Neural crest cell (in vitro differentiated cells): Measurements from ENCODE around the gene SRRM3. TPM values are rescaled to one million over a fixed set of nuclear protein-coding genes. Genes with fewer than 3 reads are reported as not detected.

Experiments used
- DNase-seq: peaks from one replicate; pipeline ENCODE4 v3.0.0; 2021; ENCODE audit warnings: low read depth, mixed read lengths, low spot score
- H3K27ac Mint-ChIP-seq: one replicate; pipeline ENCODE4 v1.8.0; 2021; ENCODE audit warnings: mild to moderate bottlenecking, mixed read lengths; ENCODE audit not compliant: unreplicated experiment
- H3K27me3 Mint-ChIP-seq: 2 replicates; pipeline ENCODE4 v1.8.0; 2021; ENCODE audit warnings: low read depth, mild to moderate bottlenecking, mixed read lengths
- H3K36me3 Mint-ChIP-seq: 2 replicates; pipeline ENCODE4 v1.8.0; 2021; ENCODE audit warnings: low read depth, mild to moderate bottlenecking, mixed read lengths
- H3K4me1 Mint-ChIP-seq: 2 replicates; pipeline ENCODE4 v1.8.0; 2021; ENCODE audit warnings: mixed read lengths
- H3K4me3 Mint-ChIP-seq: one replicate; pipeline ENCODE4 v1.8.0; 2021; ENCODE audit warnings: mild to moderate bottlenecking, mixed read lengths
- H3K9me3 Mint-ChIP-seq: 2 replicates; pipeline ENCODE4 v1.8.0; 2021; ENCODE audit warnings: mixed read lengths
- CTCF ChIP-seq: fragments of 200-600 bp; sonication (generic); conservative IDR thresholded peaks from 2 replicates; pipeline ENCODE4 v1.5.0; 2021; ENCODE audit warnings: antibody characterized with exemption, mild to moderate bottlenecking
- total RNA-seq: library from RNA; stranded (reverse); gene quantifications from 2 replicates; pipeline ENCODE4 v1.2.1, GENCODE V29; 2021

The SRRM3 gene
- total RNA-seq, 1 donor from 2014 or later, result 4.9 TPM

GRCh38 chr7:76179686-76180085 is 22.0 kb upstream of the SRRM3 start:
- Mint-ChIP-seq H3K27ac (no peak overlapping the region), H3K27me3 (no peaks in the 10 kb centered on the region), H3K9me3 (no peaks in the 10 kb centered on the region), H3K36me3 (no peaks in the 10 kb centered on the region), H3K4me1 (peaks cover 5% of the 10 kb centered on the region), H3K4me3 (no peak overlapping the region)
- no peak for DNase-seq
- TF ChIP-seq CTCF, result no peak

- DNase-seq, result no peak
- Mint-ChIP-seq H3K4me3 (no peak overlapping the region), H3K36me3 (no peaks in the 10 kb centered on the region), H3K4me1 (peaks cover 5% of the 10 kb centered on the region), H3K27me3 (no peaks in the 10 kb centered on the region), H3K9me3 (no peaks in the 10 kb centered on the region), H3K27ac (no peak overlapping the region)
- no peak for TF ChIP-seq CTCF
Measured at GRCh38 chr7:76182225-76182960, 19.3 kb upstream of the SRRM3 start.

GRCh38 chr7:76185187-76185896 is 16.4 kb upstream of the SRRM3 start:
- DNase-seq, result no peak
- Mint-ChIP-seq H3K4me3 (no peak overlapping the region), H3K9me3 (no peaks in the 10 kb centered on the region), H3K27ac (no peak overlapping the region), H3K27me3 (no peaks in the 10 kb centered on the region), H3K36me3 (no peaks in the 10 kb centered on the region), H3K4me1 (no peaks in the 10 kb centered on the region)
- no peak for TF ChIP-seq CTCF

- no peak for TF ChIP-seq CTCF
- Mint-ChIP-seq H3K4me1 (peaks cover 7% of the 10 kb centered on the region), H3K27ac (no peak overlapping the region), H3K9me3 (no peaks in the 10 kb centered on the region), H3K27me3 (no peaks in the 10 kb centered on the region), H3K4me3 (no peak overlapping the region), H3K36me3 (no peaks in the 10 kb centered on the region)
- no peak for DNase-seq
Measured at GRCh38 chr7:76187272-76187671, 14.4 kb upstream of the SRRM3 start.

GRCh38 chr7:76189276-76189675 is 12.4 kb upstream of the SRRM3 start:
- no peak for TF ChIP-seq CTCF
- Mint-ChIP-seq H3K36me3 (no peaks in the 10 kb centered on the region), H3K27me3 (no peaks in the 10 kb centered on the region), H3K27ac (no peak overlapping the region), H3K9me3 (no peaks in the 10 kb centered on the region), H3K4me1 (peaks cover 11% of the 10 kb centered on the region), H3K4me3 (no peak overlapping the region)
- no peak for DNase-seq
